ENCODE results near the gene DENND4C.
"Not testable (repeated sequence)": the region's sequence is repeated elsewhere in the genome, so short reads cannot be mapped to it uniquely, and the experiment has no call there.

The DENND4C gene

DNA sequence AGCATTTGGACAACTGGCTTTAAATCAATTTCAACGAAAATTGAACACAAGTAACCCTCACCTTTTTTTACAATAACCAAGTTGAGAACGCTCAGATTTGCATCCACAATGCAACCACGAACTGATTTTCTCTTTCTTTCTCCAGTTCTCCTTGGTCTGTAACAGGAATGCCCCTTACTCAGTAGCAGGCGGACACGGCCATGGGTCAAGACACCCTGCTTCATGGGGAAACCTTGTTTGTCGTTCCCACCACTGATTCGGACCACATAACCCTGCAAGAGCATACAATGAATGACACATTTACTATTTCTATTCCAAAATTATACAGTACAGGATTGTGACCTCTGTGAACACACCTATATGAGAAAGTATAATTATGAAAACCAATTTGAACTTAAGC is 148.2 kb downstream of the DENND4C start:
- peak overlapping the region; percentile 97 for H3K27ac Mint-ChIP-seq
- peak overlapping the region; percentile 96 for H3K4me3 Mint-ChIP-seq
- H3K9me3 Mint-ChIP-seq: no peaks in the 10 kb centered on the region
- H3K36me3 Mint-ChIP-seq (ENCODE audit: low read depth): peaks cover 73% of the 10 kb centered on the region
- H3K27me3 Mint-ChIP-seq: no peaks in the 10 kb centered on the region
- peaks cover 36% of the 10 kb centered on the region for H3K4me1 Mint-ChIP-seq (ENCODE audit: low read depth)
- intact Hi-C loops (cut with micrococcal nuclease): no loop called here

DNA sequence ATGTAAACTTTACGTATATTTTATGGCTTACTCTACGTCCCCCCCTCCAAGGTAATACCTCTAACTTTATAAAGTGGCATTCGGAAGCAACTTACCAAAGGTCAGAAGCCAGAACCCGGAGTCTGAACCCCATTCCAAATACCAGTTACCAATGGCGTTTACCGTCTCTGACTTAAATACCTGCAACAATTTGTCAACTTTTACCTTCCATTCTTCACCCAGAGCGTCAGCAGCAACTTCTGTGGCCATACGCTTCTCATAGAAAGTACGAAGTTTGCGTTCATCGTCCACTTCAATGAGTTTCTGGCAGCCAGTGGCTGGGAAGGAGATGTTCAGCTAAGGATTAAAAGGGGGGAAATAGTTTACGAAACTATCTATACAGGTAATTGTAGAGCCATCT is 148.8 kb downstream of the DENND4C start:
- Mint-ChIP-seq H3K4me3 (peak overlapping the region; percentile 96), H3K27me3 (no peaks in the 10 kb centered on the region), H3K36me3 (ENCODE audit: low read depth) (peaks cover 67% of the 10 kb centered on the region), H3K27ac (peak overlapping the region; percentile 97), H3K9me3 (no peaks in the 10 kb centered on the region), H3K4me1 (ENCODE audit: low read depth) (peaks cover 36% of the 10 kb centered on the region)
- intact Hi-C loops (cut with micrococcal nuclease): no loop called here

DNA sequence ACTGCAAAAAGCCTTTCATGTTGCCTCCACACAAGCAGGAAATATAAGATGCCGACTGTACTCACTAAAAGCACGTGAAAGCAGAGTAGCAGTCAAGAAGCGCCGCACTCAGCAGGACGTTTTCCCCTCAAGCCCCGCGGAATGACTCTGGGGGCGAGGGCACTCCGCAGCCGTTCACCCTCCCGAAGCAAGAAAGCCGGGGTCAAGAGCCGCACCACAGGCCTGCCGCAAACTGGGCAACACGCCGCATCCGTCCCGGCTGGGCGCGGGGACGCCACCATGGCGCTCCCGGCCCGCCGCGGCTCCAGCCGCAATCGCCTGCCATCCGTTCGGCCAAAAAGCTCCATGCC is 149.2 kb downstream of the DENND4C start:
- Mint-ChIP-seq H3K4me1 (ENCODE audit: low read depth) (peaks cover 36% of the 10 kb centered on the region), H3K27me3 (no peaks in the 10 kb centered on the region), H3K9me3 (no peaks in the 10 kb centered on the region), H3K36me3 (ENCODE audit: low read depth) (peaks cover 63% of the 10 kb centered on the region), H3K27ac (peak overlapping the region; percentile 97), H3K4me3 (peak overlapping the region; percentile 96)
- intact Hi-C loops (cut with micrococcal nuclease): loop anchor here (1.0 to 2.0 kb wide), 3 partner anchors 29 to 330 kb away; partner anchors contain the start of genes ACER2 and RRAGA

DNA sequence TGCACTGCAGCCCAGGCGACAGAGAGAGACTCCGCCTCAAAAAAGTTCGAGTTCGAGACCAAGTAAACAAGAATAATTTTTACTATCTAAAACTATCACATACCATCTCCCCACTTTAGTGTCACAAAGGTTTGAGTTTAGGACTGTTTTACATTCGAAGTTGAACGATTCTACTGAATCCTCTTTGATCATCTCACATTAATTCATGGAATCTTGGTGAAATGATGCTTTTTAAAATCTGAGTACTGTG is 150.3 kb downstream of the DENND4C start:
- intact Hi-C loops (cut with micrococcal nuclease): loop anchor here (1.0 to 2.0 kb wide), 3 partner anchors 28 to 331 kb away; partner anchors contain the start of genes ACER2 and RRAGA
- Mint-ChIP-seq H3K36me3 (ENCODE audit: low read depth) (peaks cover 52% of the 10 kb centered on the region), H3K4me3 (peak overlapping the region; percentile 96), H3K27ac (peak overlapping the region; percentile 97), H3K4me1 (ENCODE audit: low read depth) (peaks cover 35% of the 10 kb centered on the region), H3K9me3 (no peaks in the 10 kb centered on the region), H3K27me3 (no peaks in the 10 kb centered on the region)

DNA sequence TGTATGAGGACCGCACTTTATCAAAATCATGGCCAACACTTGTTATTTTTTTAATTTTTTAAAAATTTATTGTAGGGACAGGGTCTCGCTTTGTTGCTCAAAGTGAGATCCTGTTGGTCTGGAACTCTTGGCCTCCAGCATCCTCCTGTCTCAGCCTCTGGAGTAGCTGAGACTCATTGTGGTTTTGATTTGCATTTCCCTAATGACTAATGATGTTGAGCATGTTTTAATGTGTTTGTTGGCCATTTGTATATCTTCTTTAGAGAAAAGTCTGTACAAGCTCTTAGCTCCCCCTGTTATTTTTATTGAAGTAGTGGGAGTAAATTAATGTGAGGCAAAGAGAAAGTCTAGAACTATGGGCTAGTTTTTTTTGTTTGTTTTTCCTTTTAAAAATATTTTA is 151.2 kb downstream of the DENND4C start:
- H3K27ac Mint-ChIP-seq: no peak overlapping the region
- no peak overlapping the region for H3K4me3 Mint-ChIP-seq
- peaks cover 43% of the 10 kb centered on the region for H3K36me3 Mint-ChIP-seq (ENCODE audit: low read depth)
- intact Hi-C loops (cut with micrococcal nuclease): loop anchor here (2.0 kb wide), 1 partner anchor 27 kb away; the partner anchor contains the start of gene ACER2
- peaks cover 35% of the 10 kb centered on the region for H3K4me1 Mint-ChIP-seq (ENCODE audit: low read depth)
- H3K27me3 Mint-ChIP-seq: no peaks in the 10 kb centered on the region
- no peaks in the 10 kb centered on the region for H3K9me3 Mint-ChIP-seq

DNA sequence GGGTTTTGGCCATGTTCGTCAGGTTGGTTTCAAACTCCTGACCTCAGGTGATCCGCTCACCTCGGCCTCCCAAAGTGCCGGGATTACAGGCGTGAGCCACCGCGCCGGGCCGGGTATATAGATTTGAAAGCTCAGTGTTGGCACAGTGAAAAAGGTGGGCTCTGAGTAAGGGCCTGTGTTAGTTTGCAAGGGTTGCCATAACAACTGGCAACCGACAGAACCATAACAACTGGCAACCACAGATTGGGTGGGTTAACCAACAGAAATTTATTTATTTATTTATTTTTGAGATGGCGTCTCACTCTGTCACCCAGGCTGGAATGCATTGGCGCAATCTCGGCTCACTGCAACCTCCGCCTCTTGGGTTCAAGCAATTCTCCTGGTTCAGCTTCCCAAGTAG is 154.7 kb downstream of the DENND4C start:
- intact Hi-C loops (cut with micrococcal nuclease); H3K36me3 Mint-ChIP-seq (ENCODE audit: low read depth); H3K27me3 Mint-ChIP-seq; H3K9me3 Mint-ChIP-seq; H3K27ac Mint-ChIP-seq; H3K4me3 Mint-ChIP-seq: not testable (repeated sequence)
- peaks cover 22% of the 10 kb centered on the region for H3K4me1 Mint-ChIP-seq (ENCODE audit: low read depth)

DNA sequence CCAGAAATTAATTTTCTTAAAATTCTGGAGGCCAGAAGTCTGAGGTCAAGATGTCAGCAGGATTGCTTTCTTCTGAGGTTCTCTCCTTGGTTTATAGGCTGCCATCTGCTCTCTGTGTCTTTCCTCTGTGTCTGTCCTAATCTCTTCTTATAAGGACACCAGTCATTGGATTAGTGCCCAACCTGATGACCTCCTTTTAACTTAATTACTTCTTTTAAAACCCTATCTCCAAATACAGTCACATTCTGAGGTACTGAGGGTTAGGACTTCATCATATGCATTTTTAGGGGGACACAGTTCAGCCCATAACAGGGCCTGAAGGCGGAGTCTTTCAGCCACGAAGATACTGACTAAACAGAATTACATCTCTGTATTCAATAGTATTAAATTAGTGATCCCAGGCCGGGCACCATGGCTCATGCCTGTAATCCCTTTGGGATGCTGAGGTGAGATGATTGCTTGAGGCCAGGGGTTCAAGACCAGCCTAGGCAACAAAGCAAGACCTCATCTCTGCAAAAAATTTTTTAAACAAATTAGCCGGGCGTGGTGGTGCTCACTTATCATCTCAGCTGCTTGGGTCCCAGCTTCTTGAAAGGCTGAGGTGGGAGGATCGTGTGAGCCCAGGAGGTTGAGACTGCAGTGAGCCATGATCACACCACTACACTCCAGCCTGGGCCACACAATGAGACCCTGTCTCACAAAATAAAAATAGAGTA is 155.5 kb downstream of the DENND4C start:
- Mint-ChIP-seq H3K4me3 (no peak overlapping the region), H3K9me3 (no peaks in the 10 kb centered on the region), H3K36me3 (ENCODE audit: low read depth) (no peaks in the 10 kb centered on the region), H3K27ac (peak overlapping the region; percentile 27), H3K4me1 (ENCODE audit: low read depth) (peaks cover 15% of the 10 kb centered on the region), H3K27me3 (no peaks in the 10 kb centered on the region)
- intact Hi-C loops (cut with micrococcal nuclease): no loop called here

DNA sequence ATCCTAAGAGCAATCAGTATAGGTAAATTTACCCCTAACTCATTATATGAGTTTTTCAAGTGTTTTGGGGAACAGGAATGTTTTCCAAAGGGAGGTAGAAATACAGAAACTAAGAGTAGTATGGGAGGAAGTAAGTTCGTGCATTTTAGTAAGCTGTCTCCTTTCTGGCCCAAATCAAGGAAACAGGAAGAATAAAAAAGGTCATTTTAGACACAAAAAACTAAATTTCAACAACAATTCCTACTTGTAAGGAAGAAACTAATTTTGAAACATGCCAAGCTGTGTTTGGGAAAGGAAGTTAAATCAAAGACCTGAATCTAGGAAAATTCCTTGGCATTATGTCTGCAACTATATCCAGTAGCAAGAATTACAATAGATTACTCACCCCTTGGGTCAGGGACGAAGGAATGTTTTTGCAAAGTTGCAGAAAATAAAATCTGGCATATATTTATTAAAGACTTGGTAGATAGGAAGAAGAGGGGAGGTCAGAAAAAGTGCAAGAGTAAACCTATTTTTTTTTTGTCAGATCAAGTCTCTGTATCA is 156.1 kb downstream of the DENND4C start:
- H3K27me3 Mint-ChIP-seq: no peaks in the 10 kb centered on the region
- no peak overlapping the region for H3K4me3 Mint-ChIP-seq
- no peaks in the 10 kb centered on the region for H3K9me3 Mint-ChIP-seq
- intact Hi-C loops (cut with micrococcal nuclease): no loop called here
- peaks cover 10% of the 10 kb centered on the region for H3K4me1 Mint-ChIP-seq (ENCODE audit: low read depth)
- H3K36me3 Mint-ChIP-seq (ENCODE audit: low read depth): no peaks in the 10 kb centered on the region
- peak overlapping the region; percentile 27 for H3K27ac Mint-ChIP-seq

DNA sequence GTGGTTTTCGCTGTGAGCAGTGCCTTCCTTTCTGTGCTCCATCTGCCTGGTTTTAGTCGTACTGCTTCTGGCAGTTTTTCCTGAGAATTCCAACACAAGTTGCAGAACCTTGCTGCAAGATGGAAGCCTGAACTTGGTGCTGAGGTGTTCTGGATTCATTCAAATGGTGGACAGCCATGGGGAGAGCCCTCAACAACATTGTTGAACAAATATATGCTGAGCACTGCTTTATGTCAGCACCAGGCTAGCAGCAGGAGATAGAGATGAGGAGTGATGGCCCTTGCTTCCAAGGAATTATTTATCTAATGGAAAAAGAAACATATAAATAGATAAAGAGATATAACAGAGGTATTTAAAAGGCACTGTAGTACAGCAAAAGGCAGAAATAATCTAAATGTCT is 156.8 kb downstream of the DENND4C start:
- H3K27ac Mint-ChIP-seq: no peak overlapping the region
- no peaks in the 10 kb centered on the region for H3K36me3 Mint-ChIP-seq (ENCODE audit: low read depth)
- no peaks in the 10 kb centered on the region for H3K27me3 Mint-ChIP-seq
- H3K9me3 Mint-ChIP-seq: no peaks in the 10 kb centered on the region
- intact Hi-C loops (cut with micrococcal nuclease): no loop called here
- no peak overlapping the region for H3K4me3 Mint-ChIP-seq
- H3K4me1 Mint-ChIP-seq (ENCODE audit: low read depth): peaks cover 10% of the 10 kb centered on the region

DNA sequence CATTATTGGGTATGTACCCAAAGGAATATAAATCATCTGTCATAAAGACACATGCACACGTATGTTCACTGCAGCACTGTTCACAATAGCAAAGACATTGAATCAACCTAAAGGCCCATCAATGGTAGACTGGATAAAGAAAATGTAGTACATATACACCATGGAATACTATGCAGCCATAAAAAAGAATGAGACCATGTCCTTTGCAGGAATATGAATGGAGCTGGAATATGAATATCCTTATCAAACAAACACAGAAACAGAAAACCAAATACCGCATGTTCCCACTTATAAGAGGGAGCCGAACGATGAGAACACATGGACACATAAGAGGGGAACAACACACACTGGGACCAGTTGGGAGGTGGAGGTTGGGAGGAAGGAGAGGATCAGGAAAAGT is 159.0 kb downstream of the DENND4C start:
- H3K9me3 Mint-ChIP-seq; H3K4me3 Mint-ChIP-seq; H3K27ac Mint-ChIP-seq; intact Hi-C loops (cut with micrococcal nuclease); H3K36me3 Mint-ChIP-seq (ENCODE audit: low read depth); H3K27me3 Mint-ChIP-seq: not testable (repeated sequence)
- peaks cover 10% of the 10 kb centered on the region for H3K4me1 Mint-ChIP-seq (ENCODE audit: low read depth)

DNA sequence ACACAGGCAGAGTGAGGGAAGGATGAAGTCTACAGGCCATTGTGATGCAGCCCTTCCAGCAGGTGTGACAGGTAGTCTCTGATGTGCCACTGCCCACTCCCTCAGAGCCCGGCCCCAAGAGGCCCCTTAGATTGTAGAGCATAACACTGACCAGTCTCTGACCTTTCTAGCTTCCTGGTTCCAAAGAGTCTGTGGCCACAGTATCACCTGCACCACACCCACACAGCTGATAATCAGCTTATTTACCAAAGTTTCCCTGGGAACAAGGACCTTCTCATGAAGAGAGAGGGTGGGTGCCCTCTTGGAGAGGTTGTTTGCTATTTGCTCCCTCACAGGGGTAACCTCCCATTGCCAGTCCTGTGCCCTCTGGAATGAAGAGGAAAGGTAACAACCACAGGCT is 167.4 kb downstream of the DENND4C start:
- Mint-ChIP-seq H3K4me1 (ENCODE audit: low read depth) (no peaks in the 10 kb centered on the region), H3K4me3 (no peak overlapping the region), H3K27ac (no peak overlapping the region), H3K27me3 (no peaks in the 10 kb centered on the region), H3K36me3 (ENCODE audit: low read depth) (no peaks in the 10 kb centered on the region), H3K9me3 (peaks cover 4% of the 10 kb centered on the region)
- intact Hi-C loops (cut with micrococcal nuclease): no loop called here

DNA sequence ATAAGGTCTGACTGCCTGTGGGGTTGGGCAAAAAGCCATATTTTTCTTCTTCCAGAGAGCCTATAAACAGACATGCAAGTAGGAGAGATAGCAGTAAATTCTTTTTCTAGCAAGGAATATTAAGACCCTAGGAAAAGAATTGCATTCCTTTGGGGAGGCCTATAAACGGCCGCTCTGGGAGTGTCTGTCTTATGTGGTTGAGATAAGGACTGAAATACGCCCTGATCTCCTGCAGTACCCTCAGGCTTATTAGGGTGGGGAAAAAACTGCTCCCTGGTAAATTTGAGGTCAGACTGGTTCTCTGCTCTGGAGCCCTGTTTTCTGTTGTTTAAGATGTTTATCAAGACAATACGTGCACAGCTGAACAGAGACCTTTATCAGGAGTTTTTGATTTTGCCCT is 172.7 kb downstream of the DENND4C start:
- Mint-ChIP-seq H3K27me3 (peaks cover 13% of the 10 kb centered on the region), H3K9me3 (peaks cover 19% of the 10 kb centered on the region)
- H3K4me1 Mint-ChIP-seq (ENCODE audit: low read depth); H3K27ac Mint-ChIP-seq; intact Hi-C loops (cut with micrococcal nuclease); H3K4me3 Mint-ChIP-seq; H3K36me3 Mint-ChIP-seq (ENCODE audit: low read depth): not testable (repeated sequence)

DNA sequence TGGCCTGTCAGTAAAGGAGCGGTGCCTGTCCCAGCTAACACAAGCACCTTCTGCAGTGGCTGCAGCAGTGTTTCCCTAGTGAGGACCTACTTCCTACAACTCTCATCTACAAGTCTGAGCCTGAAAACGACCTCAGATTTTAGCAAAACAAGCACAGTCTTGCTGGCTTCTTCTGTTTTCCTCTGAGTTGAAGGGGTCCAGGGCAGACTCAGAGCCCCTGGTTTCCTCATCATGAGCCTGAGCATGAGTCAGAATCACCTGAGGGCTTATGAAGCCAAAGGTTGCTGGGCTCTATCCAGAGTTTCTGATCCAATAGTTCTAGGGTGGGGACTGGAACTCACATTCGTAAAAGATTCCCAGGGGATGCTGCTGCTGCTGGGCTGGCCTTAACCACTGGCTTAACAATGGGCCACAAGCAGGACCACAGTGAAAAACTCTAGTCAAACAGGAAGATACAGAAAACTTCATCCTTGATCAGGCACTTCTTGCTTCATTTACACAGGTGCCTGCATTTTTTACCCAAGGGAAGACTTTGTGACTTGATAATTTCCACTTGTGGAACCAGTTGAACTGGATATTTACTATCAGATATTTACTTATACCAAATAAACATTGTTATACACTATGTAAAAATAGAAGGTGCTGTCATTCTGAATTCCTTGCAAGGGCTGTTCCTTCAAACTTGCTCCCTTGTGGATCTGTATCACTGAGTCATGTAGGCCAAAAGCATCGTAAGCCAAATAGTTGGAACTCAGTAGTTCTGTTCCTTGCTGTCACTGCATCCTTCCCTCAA is 174.0 kb downstream of the DENND4C start:
- Mint-ChIP-seq H3K4me3 (no peak overlapping the region), H3K27me3 (peaks cover 17% of the 10 kb centered on the region), H3K4me1 (ENCODE audit: low read depth) (peaks cover 10% of the 10 kb centered on the region), H3K9me3 (peaks cover 19% of the 10 kb centered on the region), H3K27ac (no peak overlapping the region), H3K36me3 (ENCODE audit: low read depth) (peaks cover 7% of the 10 kb centered on the region)
- intact Hi-C loops (cut with micrococcal nuclease): no loop called here

DNA sequence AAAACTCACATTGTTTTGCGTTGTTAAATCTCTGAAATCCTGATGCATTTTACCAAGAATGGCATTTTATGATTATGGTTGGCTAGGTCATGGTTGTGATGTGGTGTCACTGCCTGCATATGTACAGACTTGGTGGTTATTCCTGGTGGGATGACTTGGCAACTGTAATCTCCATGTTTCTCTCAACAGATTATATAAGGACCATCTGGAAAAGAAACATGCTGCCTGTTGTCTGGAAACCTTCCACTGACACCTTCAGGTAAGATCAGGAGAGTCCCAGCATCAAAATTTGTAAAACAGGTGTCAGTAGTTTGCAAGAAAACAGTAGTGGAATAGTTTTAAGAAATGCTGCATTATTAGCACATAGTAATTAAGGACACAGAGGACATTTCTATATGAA is 175.3 kb downstream of the DENND4C start:
- Mint-ChIP-seq H3K36me3 (ENCODE audit: low read depth) (peaks cover 8% of the 10 kb centered on the region), H3K4me1 (ENCODE audit: low read depth) (peaks cover 19% of the 10 kb centered on the region), H3K4me3 (no peak overlapping the region), H3K9me3 (peaks cover 19% of the 10 kb centered on the region), H3K27me3 (peaks cover 17% of the 10 kb centered on the region), H3K27ac (no peak overlapping the region)
- intact Hi-C loops (cut with micrococcal nuclease): no loop called here

Data from dendritic cell treated with granulocyte-macrophage colony-stimulating factor and Interleukin-4, amounts not matched to agents 40 ng/mL and 50 ng/mL, for 4 days (primary cell).